ENCODE data around the gene HERC4.
"Not testable (repeated sequence)": the region's sequence is repeated elsewhere in the genome, so short reads cannot be mapped to it uniquely, and the experiment has no call there.

Gene HERC4

DNA sequence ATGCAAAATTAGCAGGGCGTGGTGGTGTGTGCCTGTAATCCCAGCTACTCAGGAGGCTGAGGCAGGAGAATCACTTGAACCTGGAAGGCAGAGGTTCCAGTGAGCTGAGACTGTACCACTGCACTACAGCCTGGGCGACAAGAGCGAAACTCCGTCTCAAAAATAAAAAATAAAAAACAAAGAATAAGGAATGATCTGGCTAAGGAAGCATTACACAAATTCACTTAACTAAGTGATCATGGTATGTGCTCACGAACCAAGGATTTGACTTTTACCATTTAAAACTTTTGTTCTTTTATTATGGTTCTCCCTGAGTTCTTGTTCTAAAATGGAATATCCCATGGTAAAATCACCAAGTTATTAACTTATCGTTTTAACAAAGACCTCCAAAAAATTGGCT lies 119.5 kb downstream of the HERC4 start:
- no peak for DNase-seq (ENCODE audit: low read depth)

DNA sequence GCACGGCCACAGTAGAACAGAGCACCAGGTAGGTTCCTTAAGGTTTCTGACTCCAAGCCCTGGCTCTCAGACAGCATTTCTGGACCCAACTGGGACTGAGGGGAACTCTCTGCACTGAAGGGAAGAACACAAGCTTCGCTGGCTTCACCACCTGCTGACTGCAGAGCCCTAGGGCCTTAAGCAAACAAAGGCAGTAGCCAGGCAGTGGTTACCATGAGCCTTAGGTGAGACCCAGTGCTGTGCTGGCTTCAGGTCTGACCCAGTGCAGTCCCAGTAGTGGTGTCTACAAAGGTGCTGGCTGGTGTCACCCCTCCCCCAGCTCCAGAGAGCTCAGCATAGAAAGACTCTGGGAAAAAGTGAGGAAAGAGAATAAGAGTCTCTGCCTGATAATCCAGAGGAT lies 131.2 kb downstream of the HERC4 start:
- no peak for DNase-seq (ENCODE audit: low read depth)

DNA sequence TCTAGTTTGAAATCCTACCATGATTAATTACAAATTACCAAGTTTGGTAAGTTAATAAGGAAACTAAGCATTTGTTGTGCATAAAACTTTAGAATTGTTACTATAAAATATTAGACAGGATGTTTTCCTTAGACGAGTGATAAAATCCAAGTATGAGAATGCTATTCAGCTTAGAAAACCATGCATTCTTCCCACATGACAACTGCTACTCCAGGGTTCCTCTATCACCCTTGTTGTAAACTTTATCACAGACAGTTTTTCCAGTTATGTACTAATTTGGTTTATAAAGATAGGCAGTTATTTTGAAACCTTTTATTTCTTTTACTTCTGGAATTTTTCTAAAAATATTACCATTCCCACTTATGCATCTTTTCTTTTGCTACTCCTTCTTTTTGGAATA lies 138.7 kb downstream of the HERC4 start:
- DNase-seq (ENCODE audit: low read depth): peak; percentile 67

DNA sequence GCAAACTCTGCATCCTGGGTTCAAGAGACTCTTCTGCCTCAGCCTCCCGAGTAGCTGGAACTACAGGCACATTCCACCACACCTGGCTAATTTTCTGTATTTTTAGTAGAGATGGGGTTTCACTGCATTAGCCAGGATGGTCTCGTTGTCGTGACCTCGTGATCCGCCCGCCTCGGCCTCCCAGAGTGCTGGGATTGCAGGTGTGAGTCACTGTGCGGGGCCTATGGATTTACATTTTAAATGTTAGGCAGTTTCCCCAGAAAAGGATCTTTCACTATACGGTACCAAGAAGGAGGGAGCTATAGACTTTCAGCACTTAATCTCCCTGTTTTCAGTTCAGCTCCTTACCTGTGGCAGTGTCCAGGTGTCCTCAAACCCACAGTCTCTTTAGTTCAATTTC lies 139.9 kb downstream of the HERC4 start:
- no peak for DNase-seq (ENCODE audit: low read depth)

DNA sequence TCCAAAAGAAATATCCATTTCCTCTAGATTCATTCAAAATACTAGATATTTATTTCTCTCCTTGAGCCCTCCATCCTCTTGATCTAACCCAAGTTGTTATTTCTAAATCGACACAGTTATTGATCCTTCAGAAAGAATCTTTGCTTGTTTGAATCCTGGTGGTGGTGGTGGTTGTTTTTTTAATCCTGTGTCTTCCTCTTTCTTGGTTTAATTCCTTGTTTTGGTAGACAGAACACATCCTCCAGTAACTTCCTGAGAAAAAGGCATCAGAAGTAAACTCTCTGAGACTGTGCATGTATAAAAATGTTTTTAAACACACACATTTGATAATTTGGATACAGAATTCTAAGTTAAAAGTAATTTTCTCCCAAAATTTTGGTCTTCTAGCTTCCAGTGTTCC lies 140.7 kb downstream of the HERC4 start:
- no peak for DNase-seq (ENCODE audit: low read depth)

DNA sequence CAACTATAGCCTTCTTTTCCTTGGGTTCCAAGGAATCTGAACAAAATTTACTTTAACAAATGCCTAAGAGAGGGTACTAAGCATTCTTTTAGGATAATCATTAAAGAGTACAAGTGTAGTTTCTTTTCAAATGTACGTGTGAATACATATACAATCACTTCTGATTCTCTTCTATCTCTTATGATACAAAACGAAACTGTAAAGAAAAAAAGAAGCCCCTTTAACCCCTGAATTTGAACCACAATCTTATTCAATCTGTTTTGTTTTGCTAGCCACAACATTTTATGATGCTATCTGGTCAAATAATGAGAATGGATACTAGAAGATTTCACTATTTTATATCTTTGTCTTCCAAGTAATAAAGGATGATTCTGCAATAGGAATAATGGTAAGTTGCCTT lies 141.9 kb downstream of the HERC4 start:
- DNase-seq (ENCODE audit: low read depth): no peak

DNA sequence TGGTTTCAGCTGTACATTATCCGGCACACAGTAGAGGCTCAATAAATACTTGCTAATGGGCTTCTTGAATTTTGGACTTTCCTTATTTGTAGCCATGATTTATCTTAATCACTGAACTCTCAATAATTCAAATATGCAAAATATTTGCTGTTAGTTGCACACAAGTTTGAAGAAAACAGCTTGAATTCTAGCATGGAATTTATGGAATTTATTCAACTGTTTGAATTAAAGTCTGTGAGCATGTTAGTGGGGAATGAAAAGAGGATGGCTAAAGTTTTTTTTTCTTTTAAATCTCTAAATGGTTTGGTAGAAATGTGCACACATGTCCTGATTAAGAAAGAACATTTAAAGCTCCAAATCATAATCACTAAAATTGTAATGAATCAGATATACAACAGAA lies 148.1 kb downstream of the HERC4 start:
- DNase-seq (ENCODE audit: low read depth): no peak

DNA sequence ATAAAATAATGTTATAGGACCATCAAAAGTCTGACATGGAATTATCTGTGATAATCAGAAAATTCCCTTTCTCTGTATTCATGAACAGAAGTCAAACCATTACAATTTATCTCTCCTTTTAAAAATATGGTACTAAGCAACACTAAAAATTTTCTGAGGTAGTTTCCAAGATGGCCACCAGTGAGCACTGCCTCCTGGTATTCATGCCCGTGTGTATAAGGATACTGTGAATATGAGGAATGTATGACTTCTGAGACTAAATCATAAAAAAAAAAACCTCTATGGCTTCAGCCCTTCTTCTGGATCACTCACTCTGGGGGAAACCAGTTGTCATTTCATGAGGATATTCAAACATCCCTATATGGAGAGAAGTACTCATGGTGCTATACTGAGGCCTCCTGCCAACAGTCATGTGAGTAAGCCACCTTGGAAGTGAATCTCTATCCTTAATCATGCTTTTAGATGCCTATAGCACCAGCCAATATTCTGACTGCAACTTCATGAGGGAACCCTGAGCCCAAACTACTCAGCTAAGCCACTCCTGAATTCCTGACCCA lies 149.6 kb downstream of the HERC4 start:
- peak; percentile 41 for DNase-seq (ENCODE audit: low read depth)

DNA sequence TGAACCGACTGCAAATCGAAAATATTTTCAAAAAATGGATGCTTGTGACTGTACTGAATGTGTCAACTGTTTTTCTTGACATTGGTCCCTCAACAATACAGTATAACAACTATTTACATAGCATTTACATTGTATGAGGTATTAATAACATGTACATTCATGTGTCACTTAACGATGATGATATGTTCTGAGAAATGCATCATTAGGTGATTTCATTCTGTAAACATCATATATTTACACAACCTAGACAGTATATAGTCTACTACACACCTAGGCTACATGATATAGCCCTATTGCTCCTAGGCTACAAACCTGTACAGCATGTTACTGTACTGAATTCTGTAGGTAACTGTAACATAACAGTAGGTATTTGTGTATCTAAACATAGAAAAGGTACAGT lies 150.9 kb downstream of the HERC4 start:
- DNase-seq (ENCODE audit: low read depth): no peak

DNA sequence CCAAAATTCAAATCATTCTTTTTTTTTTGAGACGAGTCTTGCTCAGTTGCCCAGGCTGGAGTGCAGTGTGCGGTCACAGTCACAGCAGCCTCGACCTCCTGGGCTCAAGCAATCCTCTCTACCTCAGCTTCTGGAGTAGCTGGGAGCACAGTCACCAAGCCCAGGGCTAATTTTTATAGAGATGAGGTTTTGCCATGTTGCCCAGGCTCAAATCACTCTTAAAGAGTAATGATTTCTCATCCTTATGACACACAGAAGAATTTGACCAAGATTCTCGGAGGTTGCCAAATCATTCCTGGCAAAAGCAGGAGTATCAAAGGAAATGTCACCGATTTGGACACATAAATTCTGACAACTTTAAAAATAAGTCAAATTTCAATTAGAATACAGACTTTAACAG lies 151.5 kb downstream of the HERC4 start:
- peak; percentile 28 for DNase-seq (ENCODE audit: low read depth)

DNA sequence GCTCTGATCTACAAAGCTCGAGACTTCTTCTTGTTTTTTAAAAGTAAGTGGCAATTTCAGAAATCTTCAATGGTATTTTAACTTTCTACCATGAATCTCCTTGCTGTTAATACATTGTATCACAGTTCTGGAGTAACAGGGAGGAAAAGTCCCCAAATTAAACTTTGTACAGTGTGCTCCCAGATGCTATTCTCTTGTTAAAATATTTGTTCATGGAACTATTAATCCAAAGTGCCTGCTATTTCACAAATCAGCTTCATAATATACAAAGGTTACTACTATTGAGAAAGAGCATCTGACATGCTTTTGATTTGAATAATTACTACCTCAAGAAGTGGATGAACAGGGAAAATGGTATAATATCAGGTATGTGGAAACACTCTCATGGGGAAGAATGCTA lies 154.0 kb downstream of the HERC4 start:
- DNase-seq (ENCODE audit: low read depth): no peak

DNA sequence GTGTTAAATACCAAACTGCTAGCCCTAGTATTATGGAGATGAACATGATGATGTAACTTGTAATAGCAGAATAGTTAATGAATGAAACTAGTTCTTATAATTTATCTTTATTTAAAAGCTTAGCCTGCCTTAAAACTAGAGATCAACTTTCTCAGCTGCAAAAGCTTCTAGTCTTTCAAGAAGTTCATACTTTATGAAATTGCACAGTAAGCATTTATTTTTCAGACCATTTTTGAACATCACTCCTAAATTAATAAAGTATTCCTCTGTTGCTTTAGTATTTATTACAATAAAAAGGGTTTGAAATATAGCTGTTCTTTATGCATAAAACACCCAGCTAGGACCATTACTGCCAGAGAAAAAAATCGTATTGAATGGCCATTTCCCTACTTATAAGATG lies 157.4 kb downstream of the HERC4 start:
- DNase-seq (ENCODE audit: low read depth): no peak

DNA sequence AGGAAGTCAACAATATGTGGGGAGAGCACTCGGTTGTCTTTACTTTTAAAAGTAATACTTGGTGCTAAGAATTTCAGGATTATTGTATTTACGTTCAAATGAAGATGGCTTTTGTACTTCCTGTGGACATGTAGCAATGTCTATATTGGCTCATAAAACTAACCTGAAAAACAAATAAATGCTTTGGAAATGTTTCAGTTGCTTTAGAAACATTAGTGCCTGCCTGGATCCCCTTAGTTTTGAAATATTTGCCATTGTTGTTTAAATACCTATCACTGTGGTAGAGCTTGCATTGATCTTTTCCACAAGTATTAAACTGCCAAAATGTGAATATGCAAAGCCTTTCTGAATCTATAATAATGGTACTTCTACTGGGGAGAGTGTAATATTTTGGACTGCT lies 157.9 kb downstream of the HERC4 start:
- no peak for DNase-seq (ENCODE audit: low read depth)

DNA sequence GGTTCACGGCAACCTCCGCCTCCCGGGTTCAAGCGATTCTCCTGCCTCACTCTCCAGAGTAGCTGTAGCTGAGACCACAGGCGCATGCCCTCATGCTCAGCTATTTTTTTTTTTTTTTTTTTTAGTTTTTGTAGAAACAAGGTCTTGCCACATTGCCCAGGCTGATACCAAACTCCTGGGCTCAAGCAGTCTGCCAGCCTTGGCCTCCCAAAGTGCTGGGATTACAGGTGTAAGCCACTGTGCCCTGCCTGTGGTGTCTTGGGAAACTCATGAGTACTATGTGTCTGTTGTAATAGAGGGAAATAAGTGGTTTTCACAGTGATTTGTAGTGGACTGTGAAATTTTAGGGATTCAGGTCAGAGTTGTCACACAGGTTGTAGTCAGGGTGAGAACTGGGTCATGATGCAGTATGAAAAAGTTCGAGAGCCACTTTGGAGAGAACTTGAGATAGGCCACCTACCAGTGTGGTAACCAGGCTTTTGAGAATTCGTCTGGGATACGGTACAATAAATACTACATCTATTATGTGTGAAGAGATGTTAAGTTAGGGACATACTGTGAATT lies 160.2 kb downstream of the HERC4 start:
- DNase-seq (ENCODE audit: low read depth): no peak

DNA sequence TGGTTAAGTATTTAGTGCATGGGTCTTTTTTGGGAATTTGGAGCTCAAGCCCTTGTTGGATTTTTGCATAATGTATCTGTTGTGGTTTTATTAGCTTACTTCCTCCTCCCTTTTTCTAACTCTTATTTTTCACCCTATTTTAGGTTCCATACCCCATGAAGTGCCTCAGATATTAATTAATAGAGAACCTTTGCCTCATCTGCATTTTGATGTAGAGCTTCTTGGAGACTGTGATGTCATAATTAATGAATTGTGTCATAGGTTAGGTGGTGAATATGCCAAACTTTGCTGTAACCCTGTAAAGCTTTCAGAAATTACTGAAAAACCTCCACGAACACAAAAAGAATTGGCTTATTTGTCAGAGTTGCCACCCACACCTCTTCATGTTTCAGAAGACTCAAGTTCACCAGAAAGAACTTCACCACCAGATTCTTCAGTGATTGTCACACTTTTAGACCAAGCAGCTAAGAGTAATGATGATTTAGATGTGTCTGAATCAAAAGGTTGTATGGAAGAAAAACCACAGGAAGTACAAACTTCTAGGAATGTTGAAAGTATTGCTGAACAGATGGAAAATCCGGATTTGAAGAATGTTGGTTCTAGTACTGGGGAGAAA lies 162.6 kb downstream of the HERC4 start:
- peak; percentile 37 for DNase-seq (ENCODE audit: low read depth)

DNA sequence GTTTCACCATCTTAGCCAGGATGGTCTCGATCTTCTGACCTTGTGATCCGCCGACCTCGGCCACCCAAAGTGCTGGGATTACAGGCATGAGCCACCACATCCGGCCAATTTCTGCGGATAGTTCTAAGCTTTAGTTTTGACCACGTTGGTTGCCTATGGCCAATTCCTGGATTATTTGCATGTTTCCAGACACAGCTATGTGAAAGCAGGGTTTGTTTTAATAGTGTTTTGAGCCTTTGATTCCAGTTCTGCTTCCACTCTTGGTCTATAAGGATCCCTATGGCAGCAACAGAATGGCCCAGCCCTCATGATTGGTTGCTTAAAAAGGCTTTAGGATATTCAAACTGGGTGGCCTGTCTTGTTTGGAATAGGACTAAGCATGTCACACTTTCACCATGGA lies 171.5 kb downstream of the HERC4 start:
- DNase-seq (ENCODE audit: low read depth): no peak

DNA sequence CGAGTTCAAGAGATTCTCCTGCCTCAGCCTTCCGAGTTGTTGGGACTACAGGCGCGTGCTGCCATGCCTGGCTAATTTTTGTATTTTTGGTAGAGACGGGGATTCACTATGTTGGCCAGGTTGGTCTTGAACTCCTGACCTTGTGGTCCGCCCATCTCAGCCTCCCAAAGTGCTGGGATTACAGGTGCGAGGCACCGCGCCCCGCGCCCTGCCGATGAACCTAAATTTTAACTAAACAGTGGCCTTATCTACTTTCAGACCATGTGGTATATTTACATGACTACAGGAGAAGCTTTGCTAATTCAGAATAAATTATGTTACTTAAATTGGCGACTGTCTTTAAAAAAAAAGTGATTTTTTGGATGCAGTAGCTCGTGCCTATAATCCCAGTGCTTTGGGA lies 181.4 kb downstream of the HERC4 start:
- DNase-seq (ENCODE audit: low read depth): no peak

DNA sequence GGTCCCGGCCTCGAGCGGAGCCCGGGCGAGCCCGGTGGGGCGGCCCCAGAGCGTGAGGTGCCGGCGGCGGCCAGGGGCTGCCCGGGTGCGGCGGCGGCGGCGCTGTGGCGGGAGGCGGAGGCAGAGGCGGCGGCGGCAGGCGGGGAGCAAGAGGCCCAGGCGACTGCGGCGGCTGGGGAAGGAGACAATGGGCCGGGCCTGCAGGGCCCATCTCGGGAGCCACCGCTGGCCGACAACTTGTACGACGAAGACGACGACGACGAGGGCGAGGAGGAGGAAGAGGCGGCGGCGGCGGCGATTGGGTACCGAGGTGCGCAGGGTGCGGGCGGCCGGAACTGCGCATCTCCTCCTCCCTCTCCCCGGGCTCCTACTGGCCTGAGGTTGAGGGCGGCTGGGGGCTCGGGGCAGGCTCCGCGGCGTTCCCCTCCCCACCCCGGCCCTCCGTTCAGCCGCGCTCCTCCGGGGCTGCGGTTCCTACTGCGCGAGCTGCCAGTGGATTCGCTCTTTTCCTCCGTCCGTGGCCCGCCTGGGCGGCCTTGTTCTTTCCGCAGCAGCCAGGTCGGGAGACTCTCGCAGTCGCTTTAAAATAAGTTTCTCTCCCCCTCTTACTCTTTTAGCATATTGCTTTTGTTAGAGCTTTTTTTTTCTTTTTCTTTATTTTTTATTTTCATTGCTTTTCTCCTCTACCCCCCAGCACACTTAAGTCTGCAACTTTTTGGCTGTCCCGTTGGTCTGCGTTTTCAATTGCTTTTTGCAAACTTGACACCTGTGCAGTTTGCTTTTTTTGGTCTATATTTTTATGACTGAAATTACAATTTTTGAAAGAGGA lies 190.0 kb downstream of the HERC4 start:
- peak; percentile 79 for DNase-seq (ENCODE audit: low read depth)

DNA sequence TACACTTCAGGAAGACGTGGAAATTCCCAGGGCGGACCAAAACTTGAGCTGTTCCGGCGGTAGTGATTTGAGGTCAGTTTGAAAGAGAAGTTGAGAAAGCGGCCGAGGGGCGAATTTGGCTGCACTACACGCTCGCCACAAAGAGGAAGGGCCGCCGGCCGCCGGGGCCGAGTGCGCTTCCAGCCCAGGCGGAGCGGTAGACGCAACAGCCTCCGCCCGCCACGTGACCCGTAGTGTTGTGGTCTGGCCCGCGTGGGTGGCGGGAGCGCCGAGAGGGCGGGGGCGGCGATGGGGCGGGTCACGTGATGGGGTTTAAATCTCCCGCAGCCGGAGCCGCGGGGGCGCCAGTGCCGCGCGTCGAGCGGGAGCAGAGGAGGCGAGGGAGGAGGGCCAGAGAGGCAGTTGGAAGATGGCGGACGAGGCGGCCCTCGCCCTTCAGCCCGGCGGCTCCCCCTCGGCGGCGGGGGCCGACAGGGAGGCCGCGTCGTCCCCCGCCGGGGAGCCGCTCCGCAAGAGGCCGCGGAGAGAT lies 190.7 kb downstream of the HERC4 start, which contains the start of gene SIRT1:
SIRT1 (plus strand) TSS at position 344 of the 529 bp plus-strand sequence; CDS start at position 410, 66 bp downstream.
- peak; percentile 96 for DNase-seq (ENCODE audit: low read depth)

DNA sequence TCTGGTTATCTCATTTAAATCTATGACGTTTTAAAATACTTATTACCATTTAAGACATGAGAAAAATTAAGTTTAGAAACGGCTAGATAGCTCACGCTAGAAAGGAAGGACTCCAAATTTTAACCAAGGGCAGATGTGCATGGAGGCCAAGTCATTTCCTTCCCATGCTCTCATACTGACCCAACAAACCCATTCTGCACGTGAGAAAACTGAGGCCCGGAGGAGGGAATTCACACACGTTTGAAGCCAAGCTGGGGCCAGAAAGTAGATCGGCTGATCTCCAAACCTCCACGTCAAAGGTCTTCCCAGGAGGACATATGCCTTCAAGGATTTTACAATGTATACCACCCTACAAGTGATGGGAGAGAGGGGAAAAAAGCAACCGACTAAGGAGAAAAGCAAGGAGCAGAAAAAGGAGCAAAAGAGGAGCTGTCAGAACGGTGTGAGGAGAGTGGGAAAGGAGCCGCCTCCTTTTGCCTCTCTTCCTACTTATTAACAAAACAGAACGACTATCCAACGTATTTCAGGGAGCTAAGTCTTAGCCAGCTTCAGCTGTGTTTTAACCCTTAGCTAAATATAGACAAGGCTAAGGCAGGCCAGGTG lies 191.3 kb downstream of the HERC4 start:
- peak; percentile 15 for DNase-seq (ENCODE audit: low read depth)

DNA sequence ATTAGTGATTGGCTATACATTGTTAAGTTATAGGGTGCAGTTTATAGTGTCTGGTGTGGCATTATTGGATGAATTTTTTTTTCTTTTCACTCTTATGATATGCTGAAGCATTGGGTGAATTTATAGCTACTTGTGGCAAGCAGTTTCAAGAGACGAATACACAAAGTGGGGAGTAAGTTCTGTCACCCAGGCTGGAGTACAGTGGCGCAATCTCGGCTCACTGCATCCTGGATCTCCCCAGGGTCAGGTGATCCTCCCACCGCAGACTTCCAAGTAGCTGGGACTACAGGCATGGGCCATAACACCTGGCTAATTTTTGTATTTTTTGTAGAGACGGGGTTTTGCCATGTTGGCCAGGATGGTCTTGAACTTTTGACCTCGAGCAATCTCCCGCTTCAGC lies 196.9 kb downstream of the HERC4 start:
- DNase-seq (ENCODE audit: low read depth): no peak

DNA sequence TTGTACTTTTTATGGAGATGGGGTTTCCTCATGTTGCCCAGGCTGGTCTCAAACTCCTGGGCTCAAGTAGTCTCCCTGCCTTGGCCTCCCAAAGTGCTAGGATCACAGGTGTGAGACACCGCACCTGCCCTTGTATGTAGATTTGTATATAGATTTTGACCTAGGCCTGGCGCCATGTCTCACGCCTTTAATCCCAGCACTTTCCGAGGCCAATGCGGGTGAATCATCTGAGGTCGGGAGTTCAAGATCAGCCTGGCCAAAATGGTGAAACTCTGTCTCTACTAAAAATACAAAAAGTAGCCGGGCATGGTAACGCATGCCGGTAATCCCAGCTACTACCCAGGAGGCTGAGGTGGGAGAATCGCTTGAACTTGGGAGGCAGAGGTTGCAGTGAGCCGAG lies 197.7 kb downstream of the HERC4 start:
- not testable (repeated sequence) for DNase-seq (ENCODE audit: low read depth)

Measured in iris pigment epithelial cell (primary cell).